ENCODE results near the gene LHCGR. TPM values are rescaled to one million over a fixed set of nuclear protein-coding genes. Genes with fewer than 3 reads are reported as not detected.
"Not testable (repeated sequence)": the region's sequence is repeated elsewhere in the genome, so short reads cannot be mapped to it uniquely, and the experiment has no call there.

LHCGR gene
- total RNA-seq, 2 experiments from 2014 or later: not detected

DNA sequence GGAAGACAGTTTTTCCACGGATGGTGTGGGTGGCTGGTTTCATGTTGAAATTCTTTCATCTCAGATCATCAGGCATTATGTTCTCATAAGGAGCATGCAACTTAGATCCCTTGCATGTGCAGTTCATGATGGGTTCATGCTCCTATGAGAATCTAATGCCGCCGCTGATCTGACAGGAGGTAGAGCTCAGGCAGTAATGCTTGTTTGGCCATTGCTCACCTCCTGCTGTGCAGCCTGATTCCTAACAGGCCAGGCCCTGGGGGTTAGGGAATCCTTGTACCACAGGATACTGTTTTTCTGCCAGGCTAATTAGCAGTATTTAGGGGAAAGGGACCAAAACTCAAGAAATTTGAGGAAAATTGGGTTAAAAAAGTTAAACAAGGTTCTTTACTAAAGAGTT lies 5.3 kb upstream of the LHCGR start:
- POLR2A ChIA-PET: no interaction called here
- H3K27ac Mint-ChIP-seq: no peak overlapping the region
- H3K27me3 Mint-ChIP-seq: peaks cover 15% of the 10 kb centered on the region
- H3K4me1 Mint-ChIP-seq: no peaks in the 10 kb centered on the region
- ATAC-seq (ENCODE audit: low read depth) (no peak), DNase-seq (no peak)
- H3K36me3 Mint-ChIP-seq: no peaks in the 10 kb centered on the region
- H3K4me3 Mint-ChIP-seq: no peak overlapping the region
- H3K9me3 Mint-ChIP-seq: peaks cover 5% of the 10 kb centered on the region

DNA sequence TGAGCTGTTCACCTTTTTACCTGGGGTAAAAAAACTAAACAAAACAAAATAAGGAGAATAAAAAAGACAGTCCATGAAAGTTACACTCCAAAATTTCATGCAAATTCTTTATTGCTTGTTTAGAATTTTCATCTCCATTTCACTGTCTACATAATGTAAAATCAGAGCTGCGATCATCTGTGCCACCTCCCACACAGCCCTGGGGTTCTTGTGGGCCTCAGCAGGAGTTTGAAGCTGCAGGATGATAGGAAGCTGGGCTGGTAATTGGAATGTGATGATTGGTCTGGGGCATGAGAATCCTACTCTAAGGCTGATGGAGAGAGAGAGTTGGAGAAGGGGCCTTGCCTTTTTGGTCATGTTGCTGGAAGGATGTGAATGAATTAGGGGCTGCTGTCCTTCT lies 4.2 kb upstream of the LHCGR start:
- H3K4me1 Mint-ChIP-seq: no peaks in the 10 kb centered on the region
- H3K27me3 Mint-ChIP-seq: peaks cover 22% of the 10 kb centered on the region
- ATAC-seq (ENCODE audit: low read depth): no peak
- no peak for DNase-seq
- H3K36me3 Mint-ChIP-seq: no peaks in the 10 kb centered on the region
- no peak overlapping the region for H3K4me3 Mint-ChIP-seq
- POLR2A ChIA-PET: no interaction called here
- H3K9me3 Mint-ChIP-seq: peaks cover 5% of the 10 kb centered on the region
- H3K27ac Mint-ChIP-seq: no peak overlapping the region

DNA sequence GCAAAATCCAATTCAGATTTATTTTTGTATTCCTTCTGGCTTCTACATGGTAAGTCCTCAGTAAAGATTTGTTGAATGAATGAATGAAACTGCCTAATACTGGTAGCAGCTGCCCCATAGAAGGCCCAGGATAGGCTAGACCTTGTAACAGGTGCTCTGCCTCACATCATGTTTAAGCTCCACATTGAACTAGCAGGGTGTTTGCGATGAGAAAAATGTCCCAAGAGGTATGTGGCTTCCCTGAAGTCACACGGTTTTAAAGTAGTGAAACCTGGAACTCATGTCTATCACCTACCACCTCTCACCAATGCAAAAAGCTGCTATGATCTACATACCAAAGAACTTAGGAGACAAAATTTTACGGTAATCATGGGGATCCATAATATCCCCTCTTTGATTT lies 765 bp upstream of the LHCGR start:
- peaks cover 5% of the 10 kb centered on the region for H3K4me1 Mint-ChIP-seq
- ATAC-seq (ENCODE audit: low read depth): no peak
- no peaks in the 10 kb centered on the region for H3K36me3 Mint-ChIP-seq
- no peak overlapping the region for H3K4me3 Mint-ChIP-seq
- H3K9me3 Mint-ChIP-seq: peaks cover under 1% of the 10 kb centered on the region
- DNase-seq: no peak
- no peak overlapping the region for H3K27ac Mint-ChIP-seq
- POLR2A ChIA-PET: no interaction called here
- peaks cover 34% of the 10 kb centered on the region for H3K27me3 Mint-ChIP-seq

DNA sequence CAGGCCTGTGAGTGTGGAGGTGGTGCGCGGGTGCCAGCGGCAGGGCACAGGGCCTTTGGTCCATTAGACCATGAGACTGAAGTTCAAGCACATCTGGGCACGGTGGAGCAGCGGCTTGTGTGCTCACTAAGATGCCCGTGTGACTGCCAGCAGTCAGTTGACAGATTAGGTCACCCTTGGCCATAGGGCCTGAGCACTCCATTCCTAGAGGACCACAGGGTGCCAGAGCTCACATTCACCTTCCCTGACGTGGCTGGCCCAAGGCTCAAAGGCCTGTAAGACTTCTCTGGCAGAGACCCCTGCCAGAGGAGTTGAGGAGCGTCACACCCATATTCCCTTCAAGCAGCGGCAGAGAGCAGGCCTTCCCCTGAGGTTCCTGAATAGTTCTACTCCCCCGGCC lies 650 bp downstream of the LHCGR start:
- H3K4me3 Mint-ChIP-seq: no peak overlapping the region
- POLR2A ChIA-PET: no interaction called here
- H3K9me3 Mint-ChIP-seq: no peaks in the 10 kb centered on the region
- no peaks in the 10 kb centered on the region for H3K36me3 Mint-ChIP-seq
- no peak overlapping the region for H3K27ac Mint-ChIP-seq
- peaks cover 5% of the 10 kb centered on the region for H3K4me1 Mint-ChIP-seq
- DNase-seq (no peak), ATAC-seq (ENCODE audit: low read depth) (no peak)
- H3K27me3 Mint-ChIP-seq: peaks cover 38% of the 10 kb centered on the region

DNA sequence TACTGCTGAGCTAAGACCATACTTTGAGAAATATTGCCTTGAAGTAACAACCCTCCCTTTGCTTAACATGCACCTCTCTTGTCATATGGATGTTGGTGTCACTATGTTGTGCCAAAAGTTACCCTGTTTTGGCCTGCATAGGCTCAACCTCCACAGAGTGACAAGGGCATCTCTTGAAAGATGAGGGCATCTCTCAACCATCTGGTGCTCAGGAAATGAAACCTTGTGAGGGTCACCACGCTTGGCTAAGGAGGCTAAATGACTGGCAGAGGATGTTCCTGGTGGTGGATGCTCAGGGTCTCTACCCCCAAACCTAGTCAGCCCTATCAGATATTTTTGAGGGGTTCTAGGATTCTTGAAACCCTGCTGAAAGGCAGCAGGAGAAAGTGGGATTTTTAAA lies 2.3 kb downstream of the LHCGR start:
- Mint-ChIP-seq H3K27me3 (peaks cover 38% of the 10 kb centered on the region), H3K36me3 (no peaks in the 10 kb centered on the region), H3K9me3 (no peaks in the 10 kb centered on the region), H3K27ac (no peak overlapping the region), H3K4me3 (no peak overlapping the region), H3K4me1 (peaks cover 5% of the 10 kb centered on the region)
- ATAC-seq (ENCODE audit: low read depth) (no peak), DNase-seq (no peak)
- POLR2A ChIA-PET: no interaction called here

GRCh38 chr2:48750128-48750739 lies 5.3 kb downstream of the LHCGR start:
- ATAC-seq (ENCODE audit: low read depth): no peak
- POLR2A ChIA-PET: no interaction called here
- Mint-ChIP-seq H3K36me3 (no peaks in the 10 kb centered on the region), H3K27ac (no peak overlapping the region), H3K4me1 (peaks cover 5% of the 10 kb centered on the region), H3K4me3 (no peak overlapping the region), H3K9me3 (no peaks in the 10 kb centered on the region), H3K27me3 (peaks cover 22% of the 10 kb centered on the region)
- no peak for DNase-seq

- no peak overlapping the region for H3K27ac Mint-ChIP-seq
- H3K27me3 Mint-ChIP-seq: peaks cover 15% of the 10 kb centered on the region
- no peaks in the 10 kb centered on the region for H3K9me3 Mint-ChIP-seq
- no peaks in the 10 kb centered on the region for H3K36me3 Mint-ChIP-seq
- H3K4me1 Mint-ChIP-seq: peaks cover 5% of the 10 kb centered on the region
- no peak for DNase-seq
- POLR2A ChIA-PET: no interaction called here
- H3K4me3 Mint-ChIP-seq: no peak overlapping the region
- no peak for ATAC-seq (ENCODE audit: low read depth)
Measured at GRCh38 chr2:48749291-48750127, 6.0 kb downstream of the LHCGR start.

DNA sequence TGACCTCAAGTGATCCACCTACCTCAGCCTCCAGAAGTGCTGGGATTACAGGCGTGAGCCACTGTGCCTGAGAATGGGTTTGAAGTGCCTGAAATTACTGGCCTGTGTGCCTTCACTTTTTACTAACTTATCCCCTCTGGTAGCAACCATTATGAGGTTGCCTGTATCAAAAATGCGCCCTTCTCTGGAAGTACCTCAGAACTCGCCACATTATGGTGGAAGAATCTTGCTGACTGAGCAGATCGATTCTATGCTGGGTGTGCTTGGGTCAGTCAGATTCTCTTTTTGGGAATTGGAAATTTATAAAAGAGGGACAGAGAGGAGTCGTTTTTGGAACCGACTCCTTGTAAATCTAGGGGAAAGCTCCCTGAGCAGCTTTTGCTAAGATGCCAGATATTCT lies 8.2 kb downstream of the LHCGR start:
- POLR2A ChIA-PET: no interaction called here
- Mint-ChIP-seq H3K27ac (no peak overlapping the region), H3K4me3 (no peak overlapping the region), H3K27me3 (peaks cover 4% of the 10 kb centered on the region), H3K9me3 (no peaks in the 10 kb centered on the region), H3K36me3 (no peaks in the 10 kb centered on the region), H3K4me1 (peaks cover under 1% of the 10 kb centered on the region)
- no peak for DNase-seq
- no peak for ATAC-seq (ENCODE audit: low read depth)

DNA sequence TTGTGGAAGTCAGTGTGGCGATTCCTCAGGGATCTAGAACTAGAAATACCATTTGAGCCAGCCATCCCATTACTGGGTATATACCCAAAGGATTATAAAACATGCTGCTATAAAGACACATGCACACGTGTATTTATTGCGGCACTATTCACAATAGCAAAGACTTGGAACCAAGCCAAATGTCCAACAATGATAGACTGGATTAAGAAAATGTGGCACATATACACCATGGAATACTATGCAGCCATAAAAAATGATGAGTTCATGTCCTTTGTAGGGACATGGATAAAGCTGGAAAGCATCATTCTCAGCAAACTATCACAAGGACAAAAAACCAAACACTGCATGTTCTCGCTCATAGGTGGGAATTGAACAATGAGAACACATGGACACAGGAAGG lies 16.3 kb downstream of the LHCGR start:
- DNase-seq; H3K27me3 Mint-ChIP-seq; H3K4me3 Mint-ChIP-seq; H3K4me1 Mint-ChIP-seq; ATAC-seq (ENCODE audit: low read depth); POLR2A ChIA-PET; H3K36me3 Mint-ChIP-seq; H3K27ac Mint-ChIP-seq; H3K9me3 Mint-ChIP-seq: not testable (repeated sequence)

DNA sequence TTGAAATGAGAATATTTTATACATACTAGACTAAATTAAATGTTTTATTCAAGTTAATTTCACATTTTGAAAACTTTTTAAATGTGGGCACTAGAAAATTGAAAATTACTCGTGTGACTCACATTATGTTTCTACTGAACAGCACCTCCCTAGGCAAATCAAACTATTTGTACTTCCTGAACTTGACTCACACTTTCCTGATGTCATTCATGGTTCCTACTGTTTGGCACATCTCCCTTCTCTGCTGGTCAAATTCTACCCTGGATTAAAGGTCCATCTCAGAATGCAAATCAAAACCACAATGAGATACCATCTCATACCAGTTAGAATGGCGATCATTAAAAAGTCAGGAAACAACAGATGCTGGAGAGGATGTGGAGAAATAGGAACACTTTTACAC lies 16.7 kb downstream of the LHCGR start:
- Mint-ChIP-seq H3K9me3 (peaks cover 2% of the 10 kb centered on the region), H3K36me3 (no peaks in the 10 kb centered on the region), H3K27ac (no peak overlapping the region), H3K4me3 (no peak overlapping the region), H3K27me3 (no peaks in the 10 kb centered on the region), H3K4me1 (no peaks in the 10 kb centered on the region)
- POLR2A ChIA-PET: no interaction called here
- ATAC-seq (ENCODE audit: low read depth): no peak
- DNase-seq: no peak

- POLR2A ChIA-PET: no interaction called here
- no peak overlapping the region for H3K27ac Mint-ChIP-seq
- no peak overlapping the region for H3K4me3 Mint-ChIP-seq
- peaks cover 2% of the 10 kb centered on the region for H3K9me3 Mint-ChIP-seq
- H3K4me1 Mint-ChIP-seq: no peaks in the 10 kb centered on the region
- ATAC-seq (ENCODE audit: low read depth): no peak
- H3K27me3 Mint-ChIP-seq: no peaks in the 10 kb centered on the region
- H3K36me3 Mint-ChIP-seq: no peaks in the 10 kb centered on the region
- DNase-seq: no peak
Measured at GRCh38 chr2:48736251-48736650, 19.3 kb downstream of the LHCGR start.

GRCh38 chr2:48734576-48735303 lies 20.8 kb downstream of the LHCGR start:
- ATAC-seq (ENCODE audit: low read depth) (no peak), DNase-seq (no peak)
- Mint-ChIP-seq H3K36me3 (no peaks in the 10 kb centered on the region), H3K9me3 (peaks cover 2% of the 10 kb centered on the region), H3K27ac (no peak overlapping the region), H3K27me3 (no peaks in the 10 kb centered on the region), H3K4me1 (no peaks in the 10 kb centered on the region), H3K4me3 (no peak overlapping the region)
- POLR2A ChIA-PET: no interaction called here

- Mint-ChIP-seq H3K4me3 (no peak overlapping the region), H3K9me3 (no peaks in the 10 kb centered on the region), H3K4me1 (no peaks in the 10 kb centered on the region), H3K27me3 (no peaks in the 10 kb centered on the region), H3K27ac (no peak overlapping the region), H3K36me3 (no peaks in the 10 kb centered on the region)
- POLR2A ChIA-PET: no interaction called here
- ATAC-seq (ENCODE audit: low read depth): no peak
- DNase-seq: no peak
Measured at GRCh38 chr2:48733067-48733503, 22.4 kb downstream of the LHCGR start.

DNA sequence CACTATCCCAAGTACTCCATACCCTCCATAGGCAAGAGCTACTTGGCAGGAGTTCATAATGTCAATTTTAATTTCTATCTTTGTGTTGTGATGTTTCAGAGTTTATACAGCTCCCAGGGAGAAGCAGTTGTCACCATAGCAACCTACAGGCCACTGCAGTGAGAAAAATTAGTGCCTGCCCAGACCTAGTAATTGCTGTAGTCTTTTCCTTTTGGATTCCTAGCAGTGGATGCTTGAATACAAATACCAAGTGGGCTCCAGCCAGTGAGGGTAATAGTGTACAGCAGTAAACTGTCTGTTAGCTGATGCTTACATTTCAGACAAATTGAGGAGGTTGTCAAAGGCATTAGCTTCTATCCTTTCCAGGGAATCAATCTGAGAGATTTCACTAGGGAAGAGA lies 26.7 kb downstream of the LHCGR start:
- Mint-ChIP-seq H3K27ac (no peak overlapping the region), H3K4me3 (no peak overlapping the region), H3K4me1 (no peaks in the 10 kb centered on the region), H3K36me3 (no peaks in the 10 kb centered on the region), H3K27me3 (no peaks in the 10 kb centered on the region), H3K9me3 (no peaks in the 10 kb centered on the region)
- DNase-seq (no peak), ATAC-seq (ENCODE audit: low read depth) (no peak)
- POLR2A ChIA-PET: no interaction called here

All from activated naive CD8-positive, alpha-beta T cell treated with anti-CD3 and anti-CD28 coated beads, Interleukin-2, amount 10 ng/mL, durations not matched to agents 7 days and 5 days (primary cell).